CD14-positive monocyte (primary cell): Measurements from ENCODE around the gene NTM. TPM values are rescaled to one million over a fixed set of nuclear protein-coding genes. Genes with fewer than 3 reads are reported as not detected.

Experiments
- DNase-seq, 3 donors: peaks; one replicate each; pipeline ENCODE4 v3.0.0-alpha.2; 2011 to 2022
- H2AFZ ChIP-seq: 2 replicates; pipeline ENCODE4 v1.6.0; 2012; ENCODE audit warnings: mild to moderate bottlenecking, low read depth, low read length, inconsistent platforms; ENCODE audit not compliant: insufficient read depth, poor library complexity, severe bottlenecking
- H3K27ac ChIP-seq, 2 donors: 1 replicate in 1 of 2; 2 replicates in 1 of 2; pipeline ENCODE4 v1.5.1; 2012 to 2013; ENCODE audit warnings: low read length in 2 of 2, control low read depth in 1 of 2, inconsistent platforms in 1 of 2, low read depth in 1 of 2, mild to moderate bottlenecking in 1 of 2
- H3K27me3 ChIP-seq, 2 donors: one replicate each; pipeline versions ENCODE4 v1.6.0 to v1.6.1; 2011 to 2013; ENCODE audit warnings: low read length in 2 of 2; ENCODE audit not compliant: control insufficient read depth in 2 of 2, insufficient read depth in 2 of 2
- H3K36me3 ChIP-seq, 2 donors: replicated peaks in 1 of 2; 1 replicate in 1 of 2; 2 replicates in 1 of 2; pipeline versions ENCODE4 v1.5.1 to v1.6.1; 2012 to 2013; ENCODE audit warnings: low read length in 2 of 2, control low read depth in 1 of 2, inconsistent platforms in 1 of 2, mild to moderate bottlenecking in 1 of 2; ENCODE audit not compliant: insufficient read depth in 2 of 2, control insufficient read depth in 1 of 2
- H3K4me1 ChIP-seq, 2 donors: 1 replicate in 1 of 2; 2 replicates in 1 of 2; pipeline versions ENCODE4 v1.5.1 to v1.6.1; 2012 to 2013; ENCODE audit warnings: low read length in 2 of 2, control low read depth in 1 of 2, inconsistent platforms in 1 of 2, mild to moderate bottlenecking in 1 of 2, moderate library complexity in 1 of 2; ENCODE audit not compliant: insufficient read depth in 2 of 2, control insufficient read depth in 1 of 2
- H3K4me2 ChIP-seq: replicated peaks from 2 replicates; pipeline ENCODE3; 2012; ENCODE audit warnings: low read length, moderate library complexity, mild to moderate bottlenecking; ENCODE audit not compliant: poor library complexity, severe bottlenecking; ENCODE audit errors: extremely low read depth
- H3K4me3 ChIP-seq, 3 experiments: fragments of 200-600 bp in 1 of 3; sonication (generic) in 1 of 3; replicated peaks in 1 of 3; 1 replicate in 2 of 3; 2 replicates in 1 of 3; pipeline ENCODE4 v1.5.1; 2011 to 2013; ENCODE audit warnings: low read length in 3 of 3, mild to moderate bottlenecking in 3 of 3, control low read depth in 2 of 3, low read depth in 2 of 3, inconsistent platforms in 1 of 3, moderate library complexity in 1 of 3
- H3K79me2 ChIP-seq: 2 replicates; pipeline ENCODE4 v1.6.0; 2012; ENCODE audit warnings: mild to moderate bottlenecking, control low read depth, inconsistent platforms, low read length, moderate library complexity; ENCODE audit not compliant: insufficient read depth
- H3K9ac ChIP-seq: 2 replicates; pipeline ENCODE4 v1.6.0; 2017; ENCODE audit warnings: low read length, mild to moderate bottlenecking; ENCODE audit not compliant: insufficient read depth, poor library complexity, severe bottlenecking
- H3K9me3 ChIP-seq, 2 donors: replicated peaks in 1 of 2; 1 replicate in 1 of 2; 2 replicates in 1 of 2; pipeline versions ENCODE4 v1.5.1 to v1.6.1; 2012 to 2013; ENCODE audit warnings: low read length in 2 of 2, control low read depth in 1 of 2; ENCODE audit not compliant: control insufficient read depth in 1 of 2, insufficient read depth in 1 of 2
- H4K20me1 ChIP-seq: 2 replicates; pipeline ENCODE4 v1.6.0; 2012; ENCODE audit warnings: mild to moderate bottlenecking, low read length, control low read depth, moderate library complexity; ENCODE audit not compliant: insufficient read depth
- H3K27ac Mint-ChIP-seq, 7 donors: one replicate each; pipeline ENCODE4 v1.8.0; 2020; ENCODE audit warnings: mild to moderate bottlenecking in 7 of 7, mixed read lengths in 7 of 7, moderate library complexity in 6 of 7, inconsistent platforms in 2 of 7
- H3K27me3 Mint-ChIP-seq, 3 donors: one replicate each; pipeline ENCODE4 v1.8.0; 2021 to 2022; ENCODE audit warnings: low read depth in 3 of 3, mild to moderate bottlenecking in 3 of 3, mixed read lengths in 3 of 3, moderate library complexity in 3 of 3, inconsistent platforms in 1 of 3
- H3K36me3 Mint-ChIP-seq, 2 donors: one replicate each; pipeline ENCODE4 v1.8.0; 2020; ENCODE audit warnings: mixed read lengths in 2 of 2, inconsistent platforms in 1 of 2, mild to moderate bottlenecking in 1 of 2
- H3K4me1 Mint-ChIP-seq: one replicate; pipeline ENCODE4 v1.8.0; 2020; ENCODE audit warnings: mild to moderate bottlenecking, mixed read lengths
- H3K4me3 Mint-ChIP-seq, 2 donors: one replicate each; pipeline ENCODE4 v1.8.0; 2020; ENCODE audit warnings: mild to moderate bottlenecking in 2 of 2, mixed read lengths in 2 of 2, moderate library complexity in 1 of 2
- H3K9me3 Mint-ChIP-seq, 7 donors: one replicate each; pipeline ENCODE4 v1.8.0; 2020 to 2022; ENCODE audit warnings: mixed read lengths in 7 of 7, mild to moderate bottlenecking in 6 of 7, moderate library complexity in 6 of 7, inconsistent platforms in 2 of 7
- whole genome bisulfite sequencing: methylation state at CpG from one replicate; pipeline ENCODE4 v1.1.5; 2013; ENCODE audit warnings: missing lambda C conversion rate; ENCODE audit not compliant: insufficient coverage; 5-methylcytosine and 5-hydroxymethylcytosine counted together
- intact Hi-C, 2 donors: fragments of 100-400 bp; cut with micrococcal nuclease; formaldehyde crosslinking; loops; one replicate each; pipeline versions ENCODE4 v1.15.0 to v1.15.1; 2023
- polyA plus RNA-seq, 3 donors: library from polyadenylated mRNA; depleted of rRNA in 1 of 3; unstranded in 2 of 3; stranded (reverse) in 1 of 3; fragments of 300-500 nt in 2 of 3; fragments of >200 nt in 1 of 3; fragmentation: Illumina TruSeq in 2 of 3; gene quantifications; 1 replicate in 2 of 3; 2 replicates in 1 of 3; pipeline ENCODE4 v1.2.3, GENCODE V29; 2012 to 2021
- TF ChIP-seq, protein P1 (sequence below): fragments of 200-600 bp; IDR thresholded peaks from one replicate; pipeline ENCODE4 v1.8.0; 2022; ENCODE audit warnings: antibody characterized with exemption, mild to moderate bottlenecking

NTM gene
- polyA plus RNA-seq, 3 donors: not detected

- intact Hi-C loops: no loop called here
- no peaks in the 10 kb centered on the region for H4K20me1 ChIP-seq
- Mint-ChIP-seq H3K4me1 (peaks cover 30% of the 10 kb centered on the region), H3K27me3 (peaks cover 0 to 2% (median 0%) of the 10 kb centered on the region in 3 donors), H3K9me3 (peaks cover 0 to 4% (median 0%) of the 10 kb centered on the region in 7 donors), H3K4me3 (no peak overlapping the region), H3K36me3 (no peaks in the 10 kb centered on the region), H3K27ac (peak overlapping the region in 4 of 7 donors; percentile 37 to 66 (median 44))
- no peak for DNase-seq
- TF ChIP-seq, protein P1, sequence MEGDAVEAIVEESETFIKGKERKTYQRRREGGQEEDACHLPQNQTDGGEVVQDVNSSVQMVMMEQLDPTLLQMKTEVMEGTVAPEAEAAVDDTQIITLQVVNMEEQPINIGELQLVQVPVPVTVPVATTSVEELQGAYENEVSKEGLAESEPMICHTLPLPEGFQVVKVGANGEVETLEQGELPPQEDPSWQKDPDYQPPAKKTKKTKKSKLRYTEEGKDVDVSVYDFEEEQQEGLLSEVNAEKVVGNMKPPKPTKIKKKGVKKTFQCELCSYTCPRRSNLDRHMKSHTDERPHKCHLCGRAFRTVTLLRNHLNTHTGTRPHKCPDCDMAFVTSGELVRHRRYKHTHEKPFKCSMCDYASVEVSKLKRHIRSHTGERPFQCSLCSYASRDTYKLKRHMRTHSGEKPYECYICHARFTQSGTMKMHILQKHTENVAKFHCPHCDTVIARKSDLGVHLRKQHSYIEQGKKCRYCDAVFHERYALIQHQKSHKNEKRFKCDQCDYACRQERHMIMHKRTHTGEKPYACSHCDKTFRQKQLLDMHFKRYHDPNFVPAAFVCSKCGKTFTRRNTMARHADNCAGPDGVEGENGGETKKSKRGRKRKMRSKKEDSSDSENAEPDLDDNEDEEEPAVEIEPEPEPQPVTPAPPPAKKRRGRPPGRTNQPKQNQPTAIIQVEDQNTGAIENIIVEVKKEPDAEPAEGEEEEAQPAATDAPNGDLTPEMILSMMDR: no peak
- H3K9ac ChIP-seq: no peak overlapping the region
- WGBS: 100% methylated on average over 2 of the region's 2 CpGs
- H3K4me3 ChIP-seq: no peak overlapping the region
- H3K27me3 ChIP-seq: no peaks in the 10 kb centered on the region
- no peak overlapping the region for H3K4me2 ChIP-seq
- no peaks in the 10 kb centered on the region for H3K9me3 ChIP-seq
- H3K79me2 ChIP-seq: no peaks in the 10 kb centered on the region
- no peak overlapping the region for H2AFZ ChIP-seq
- no peak overlapping the region for H3K27ac ChIP-seq
- no peaks in the 10 kb centered on the region for H3K36me3 ChIP-seq
- peaks cover 29 to 30% of the 10 kb centered on the region in 2 donors for H3K4me1 ChIP-seq
These were observed 468.9 kb downstream of the NTM start for GRCh38 chr11:131839326-131839725.

DNA sequence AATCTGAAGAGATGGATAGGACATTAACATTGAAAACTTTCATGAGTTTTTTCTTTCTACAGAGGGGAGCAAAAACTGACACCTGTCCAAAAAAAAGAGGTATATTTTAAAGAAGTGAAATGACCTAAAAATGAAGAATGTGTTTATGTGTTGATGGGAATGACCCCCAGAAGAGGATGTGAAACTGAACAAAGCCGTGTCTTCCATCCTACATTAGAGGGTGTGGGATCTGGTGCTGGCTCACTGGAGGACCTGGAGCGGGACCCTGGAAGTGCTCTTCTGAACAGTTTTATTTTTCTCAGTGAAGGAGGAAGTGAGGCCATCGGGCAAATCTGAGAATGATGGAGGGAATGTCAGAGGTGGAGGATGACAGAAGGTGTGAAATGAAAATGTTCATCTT lies 470.1 kb downstream of the NTM start:
- no peaks in the 10 kb centered on the region for H3K9me3 ChIP-seq
- peak in 2 of 3 donors; percentile 37 to 55 for DNase-seq
- Mint-ChIP-seq H3K9me3 (peaks cover 0 to 4% (median 0%) of the 10 kb centered on the region in 7 donors), H3K4me1 (peaks cover 30% of the 10 kb centered on the region), H3K36me3 (no peaks in the 10 kb centered on the region), H3K4me3 (peak overlapping the region in 1 of 2 donors; percentile 79), H3K27me3 (peaks cover 0 to 2% (median 2%) of the 10 kb centered on the region in 3 donors), H3K27ac (peak overlapping the region; percentile 83 to 97 (median 94))
- intact Hi-C loops: no loop called here
- H3K27me3 ChIP-seq: no peaks in the 10 kb centered on the region
- H3K4me3 ChIP-seq: peak overlapping the region in 1 of 3 experiments; percentile 13
- H3K9ac ChIP-seq: no peak overlapping the region
- 0% methylated on average over 2 of the region's 3 CpGs for WGBS
- peak overlapping the region; percentile 9 to 93 for H3K27ac ChIP-seq
- peaks cover 29 to 30% of the 10 kb centered on the region in 2 donors for H3K4me1 ChIP-seq
- H3K36me3 ChIP-seq: no peaks in the 10 kb centered on the region
- peak overlapping the region; percentile 58 for H3K4me2 ChIP-seq
- H2AFZ ChIP-seq: no peak overlapping the region
- no peaks in the 10 kb centered on the region for H3K79me2 ChIP-seq
- H4K20me1 ChIP-seq: no peaks in the 10 kb centered on the region
- TF ChIP-seq, protein P1: no peak
